A673 (cell line): ENCODE data around the gene NCCRP1.

Experiments used
- EZH2 ChIP-seq: fragments of 200-600 bp; sonication (generic); IDR thresholded peaks from 2 replicates; pipeline ENCODE4 v1.6.1; 2017; ENCODE audit warnings: borderline replicate concordance, low read depth, mild to moderate bottlenecking, mixed read lengths, antibody characterized with exemption, low read length; ENCODE audit not compliant: poor library complexity, severe bottlenecking
- TF ChIP-seq, protein P1 (sequence below): fragments of 300-800, 200-600 bp; sonication (generic); conservative IDR thresholded peaks from 2 replicates; pipeline ENCODE4 v1.5.1; 2017; ENCODE audit warnings: low read depth, mild to moderate bottlenecking, antibody characterized with exemption, low read length, moderate library complexity, mixed read lengths

DNA sequence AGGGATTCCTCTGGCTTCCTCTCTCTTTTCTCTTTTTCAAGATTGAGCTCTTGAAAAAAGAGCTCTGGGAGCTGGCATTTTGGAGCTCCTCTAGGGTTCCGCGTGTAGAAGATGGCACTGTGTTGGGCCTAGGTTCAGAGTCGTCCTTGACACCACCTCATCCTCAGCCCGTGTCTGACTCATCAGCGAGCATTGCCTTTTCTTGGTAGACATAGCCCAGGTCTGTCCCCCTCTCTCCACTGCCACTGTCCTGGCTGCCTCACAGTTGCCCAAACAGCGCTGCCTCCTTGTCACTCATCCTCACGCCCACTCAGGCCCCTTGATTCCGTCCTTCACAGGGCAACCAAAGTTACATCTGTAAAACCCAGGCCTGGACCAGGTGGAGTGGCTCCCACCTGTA, 46.5 kb upstream of the NCCRP1 start:
- TF ChIP-seq, protein P1, sequence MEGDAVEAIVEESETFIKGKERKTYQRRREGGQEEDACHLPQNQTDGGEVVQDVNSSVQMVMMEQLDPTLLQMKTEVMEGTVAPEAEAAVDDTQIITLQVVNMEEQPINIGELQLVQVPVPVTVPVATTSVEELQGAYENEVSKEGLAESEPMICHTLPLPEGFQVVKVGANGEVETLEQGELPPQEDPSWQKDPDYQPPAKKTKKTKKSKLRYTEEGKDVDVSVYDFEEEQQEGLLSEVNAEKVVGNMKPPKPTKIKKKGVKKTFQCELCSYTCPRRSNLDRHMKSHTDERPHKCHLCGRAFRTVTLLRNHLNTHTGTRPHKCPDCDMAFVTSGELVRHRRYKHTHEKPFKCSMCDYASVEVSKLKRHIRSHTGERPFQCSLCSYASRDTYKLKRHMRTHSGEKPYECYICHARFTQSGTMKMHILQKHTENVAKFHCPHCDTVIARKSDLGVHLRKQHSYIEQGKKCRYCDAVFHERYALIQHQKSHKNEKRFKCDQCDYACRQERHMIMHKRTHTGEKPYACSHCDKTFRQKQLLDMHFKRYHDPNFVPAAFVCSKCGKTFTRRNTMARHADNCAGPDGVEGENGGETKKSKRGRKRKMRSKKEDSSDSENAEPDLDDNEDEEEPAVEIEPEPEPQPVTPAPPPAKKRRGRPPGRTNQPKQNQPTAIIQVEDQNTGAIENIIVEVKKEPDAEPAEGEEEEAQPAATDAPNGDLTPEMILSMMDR, result no peak
- TF ChIP-seq EZH2, result no peak
